ENCODE results near the gene PPP1R15A. TPM values are rescaled to one million over a fixed set of nuclear protein-coding genes. Genes with fewer than 3 reads are reported as not detected.
"Not testable (repeated sequence)": the region's sequence is repeated elsewhere in the genome, so short reads cannot be mapped to it uniquely, and the experiment has no call there.

The PPP1R15A gene
- total and polyA plus RNA-seq, 2 donors (not counting 1 experiment from before 2014, with no cell fraction given) = 46.3 to 166 TPM

DNA sequence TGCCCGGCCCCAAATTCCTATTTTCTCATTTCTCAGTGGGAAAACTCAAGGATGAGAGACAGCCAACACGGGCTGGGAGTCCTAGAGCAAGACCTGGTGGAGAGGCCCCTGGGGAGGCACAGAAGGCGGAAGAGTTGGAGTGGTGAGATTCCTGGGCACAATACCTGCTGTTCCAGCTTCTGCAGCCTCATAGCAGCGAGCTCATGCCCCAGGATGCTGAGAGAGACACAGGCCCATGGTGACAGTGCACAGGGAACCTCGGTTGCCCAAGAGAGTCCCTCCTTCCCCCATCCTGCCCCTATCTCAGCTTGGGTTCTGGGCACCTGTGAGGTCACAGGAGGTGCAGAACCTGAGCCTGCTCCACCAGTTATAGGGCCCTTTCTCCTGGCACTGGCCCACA is 25.0 kb downstream of the PPP1R15A start:
- H3K4me2 ChIP-seq (ENCODE audit: extremely low read depth, insufficient read depth, low read length) = no peak overlapping the region
- H3K79me2 ChIP-seq (ENCODE audit: control insufficient read depth, insufficient read depth, low read length) = peaks cover 15% of the 10 kb centered on the region
- no peak overlapping the region for H3K27ac ChIP-seq (ENCODE audit: insufficient read depth, low read length)
- H3K36me3 ChIP-seq (ENCODE audit: control insufficient read depth, insufficient read depth, low read length) = peaks cover 2% of the 10 kb centered on the region
- no peaks in the 10 kb centered on the region for H4K20me1 ChIP-seq (ENCODE audit: control insufficient read depth, extremely low read depth, insufficient read depth, low read length)
- no peak overlapping the region for H3K9ac ChIP-seq (ENCODE audit: insufficient read depth, low read length)
- H3K4me1 ChIP-seq (ENCODE audit: control insufficient read depth, extremely low read depth, insufficient read depth, low read length) = no peaks in the 10 kb centered on the region
- TF ChIP-seq CTCF (conservative IDR thresholded peaks at IDR 0.05 in 1 of 2, IDR thresholded peaks at IDR 0.05 in 1 of 2; ENCODE audit: low read depth in 1 of 2, low read length in 2 of 2) (no peak), EZH2 (IDR thresholded peaks at IDR 0.05; ENCODE audit: low read length, missing control alignments) (no peak)
- DNase-seq (ENCODE audit: low read depth in 2 of 2) = no peak
- H3K4me3 ChIP-seq (replicated peaks in 1 of 4; ENCODE audit: control extremely low read depth in 1 of 4, insufficient read depth in 1 of 4, low read depth in 3 of 4, low read length in 4 of 4) = no peak overlapping the region
- H3K27me3 ChIP-seq (ENCODE audit: control insufficient read depth, insufficient read depth, low read length) = no peaks in the 10 kb centered on the region
- no peak overlapping the region for H2AFZ ChIP-seq (ENCODE audit: low read length)
- H3K9me3 ChIP-seq (ENCODE audit: control insufficient read depth, insufficient read depth, low read depth, low read length) = no peaks in the 10 kb centered on the region

- peak overlapping the region; percentile 92 for H3K27ac ChIP-seq (ENCODE audit: insufficient read depth, low read length)
- H3K9ac ChIP-seq (ENCODE audit: insufficient read depth, low read length); DNase-seq (ENCODE audit: low read depth in 2 of 2); H3K9me3 ChIP-seq (ENCODE audit: control insufficient read depth, insufficient read depth, low read depth, low read length); H3K4me2 ChIP-seq (ENCODE audit: extremely low read depth, insufficient read depth, low read length); H3K27me3 ChIP-seq (ENCODE audit: control insufficient read depth, insufficient read depth, low read length); H3K36me3 ChIP-seq (ENCODE audit: control insufficient read depth, insufficient read depth, low read length); H3K4me1 ChIP-seq (ENCODE audit: control insufficient read depth, extremely low read depth, insufficient read depth, low read length); H2AFZ ChIP-seq (ENCODE audit: low read length); H4K20me1 ChIP-seq (ENCODE audit: control insufficient read depth, extremely low read depth, insufficient read depth, low read length): not testable (repeated sequence)
- peaks cover 17% of the 10 kb centered on the region for H3K79me2 ChIP-seq (ENCODE audit: control insufficient read depth, insufficient read depth, low read length)
- peak overlapping the region in 3 of 4 experiments; percentile 31 to 100 (median 79) for H3K4me3 ChIP-seq (replicated peaks in 1 of 4; ENCODE audit: control extremely low read depth in 1 of 4, insufficient read depth in 1 of 4, low read depth in 3 of 4, low read length in 4 of 4)
Measured at GRCh38 chr19:48899386-48899749, 27.1 kb downstream of the PPP1R15A start.

DNA sequence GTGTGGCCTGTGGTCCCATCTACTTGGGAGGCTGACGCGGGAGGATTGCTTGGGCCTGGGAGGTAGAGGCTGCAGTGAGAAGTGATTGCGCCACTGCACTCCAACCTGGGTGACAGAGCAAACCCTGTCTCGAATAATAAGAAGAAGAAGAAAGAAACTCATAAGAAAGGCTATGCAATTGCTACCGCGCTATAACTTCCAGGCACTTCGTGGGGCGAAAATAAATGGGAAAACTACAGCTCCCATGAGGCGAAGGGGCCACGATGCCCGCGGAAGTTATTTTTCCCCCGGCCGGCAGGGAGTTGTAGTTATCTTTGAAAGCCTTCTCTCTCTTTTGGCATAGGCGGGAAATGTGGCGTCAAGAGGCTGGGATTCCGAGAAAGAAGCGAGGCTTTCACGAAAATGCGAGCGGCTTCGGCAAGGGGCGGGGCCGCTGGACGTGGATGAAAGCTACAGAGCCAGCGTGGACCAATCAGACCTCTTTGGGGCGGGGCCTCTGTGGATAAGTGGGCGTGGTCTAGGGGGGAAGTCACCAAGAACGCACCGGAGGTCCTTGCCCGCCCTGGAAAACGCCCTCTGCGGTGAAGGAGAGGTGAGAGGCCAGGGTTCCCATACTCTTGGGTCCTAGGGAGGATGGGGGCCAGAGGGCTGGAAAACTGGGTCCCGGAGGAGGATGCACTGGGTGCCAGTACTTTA is 27.7 kb downstream of the PPP1R15A start, which contains the start of gene NUCB1:
Gene NUCB1, plus strand, starts transcription at position 532 of the 696 bp plus-strand sequence. CDS start 485 bp downstream, outside the sequence.
- peak; percentile 97 to 99 for DNase-seq (ENCODE audit: low read depth in 2 of 2)
- Histone ChIP-seq H3K36me3 (ENCODE audit: control insufficient read depth, insufficient read depth, low read length) (peaks cover 5% of the 10 kb centered on the region), H3K4me3 (replicated peaks in 1 of 4; ENCODE audit: control extremely low read depth in 1 of 4, insufficient read depth in 1 of 4, low read depth in 3 of 4, low read length in 4 of 4) (peak within 1 kb of the TSS; percentile 79 to 100 (median 93)), H3K79me2 (ENCODE audit: control insufficient read depth, insufficient read depth, low read length) (peaks cover 17% of the 10 kb centered on the region), H3K9me3 (ENCODE audit: control insufficient read depth, insufficient read depth, low read depth, low read length) (no peaks in the 10 kb centered on the region), H3K4me1 (ENCODE audit: control insufficient read depth, extremely low read depth, insufficient read depth, low read length) (no peaks in the 10 kb centered on the region), H2AFZ (ENCODE audit: low read length) (peak within 1 kb of the TSS; percentile 80), H3K27ac (ENCODE audit: insufficient read depth, low read length) (peak within 1 kb of the TSS; percentile 92), H3K27me3 (ENCODE audit: control insufficient read depth, insufficient read depth, low read length) (no peaks in the 10 kb centered on the region), H4K20me1 (ENCODE audit: control insufficient read depth, extremely low read depth, insufficient read depth, low read length) (no peaks in the 10 kb centered on the region), H3K4me2 (ENCODE audit: extremely low read depth, insufficient read depth, low read length) (peak within 1 kb of the TSS; percentile 98), H3K9ac (ENCODE audit: insufficient read depth, low read length) (peak within 1 kb of the TSS; percentile 92)
- TF ChIP-seq CTCF (conservative IDR thresholded peaks at IDR 0.05 in 1 of 2, IDR thresholded peaks at IDR 0.05 in 1 of 2; ENCODE audit: low read depth in 1 of 2, low read length in 2 of 2) (peak; percentile 32 to 38), EZH2 (IDR thresholded peaks at IDR 0.05; ENCODE audit: low read length, missing control alignments) (no peak)

All from fibroblast of lung (primary cell).